HG02852 (cell line): ENCODE data around the gene SCN3B.

ENCODE experiments used
- ATAC-seq: cut with Tn5 transposase; IDR thresholded peaks from one replicate; pipeline ENCODE4 v1.9.1; 2021; ENCODE audit warnings: mild to moderate bottlenecking, moderate library complexity; ENCODE audit not compliant: unreplicated experiment

Gene SCN3B

DNA sequence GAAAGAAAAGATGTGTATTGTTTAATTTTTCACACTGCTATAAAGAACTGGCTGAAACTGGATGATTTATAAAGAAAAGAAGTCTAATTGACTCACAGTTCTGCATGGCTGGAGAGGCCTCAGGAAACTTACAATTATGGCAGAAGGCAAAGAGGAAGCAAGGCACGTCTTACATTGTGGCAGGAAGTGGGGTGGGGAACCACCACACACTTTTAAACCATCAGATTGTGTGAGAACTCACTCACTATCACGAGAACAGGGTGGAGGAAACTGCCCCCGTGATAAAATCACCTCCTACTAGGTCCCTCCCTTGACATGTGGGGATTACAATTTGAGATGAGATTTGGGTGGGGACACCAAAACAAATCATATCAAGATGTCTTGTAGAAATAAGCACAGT lies 5.5 kb upstream of the SCN3B start:
- ATAC-seq = peak; percentile 97

- no peak for ATAC-seq
These were observed 4.9 kb upstream of the SCN3B start for GRCh38 chr11:123659311-123659710.

GRCh38 chr11:123653827-123654565 lies 428 bp downstream of the SCN3B start:
- peak; percentile 59 for ATAC-seq

DNA sequence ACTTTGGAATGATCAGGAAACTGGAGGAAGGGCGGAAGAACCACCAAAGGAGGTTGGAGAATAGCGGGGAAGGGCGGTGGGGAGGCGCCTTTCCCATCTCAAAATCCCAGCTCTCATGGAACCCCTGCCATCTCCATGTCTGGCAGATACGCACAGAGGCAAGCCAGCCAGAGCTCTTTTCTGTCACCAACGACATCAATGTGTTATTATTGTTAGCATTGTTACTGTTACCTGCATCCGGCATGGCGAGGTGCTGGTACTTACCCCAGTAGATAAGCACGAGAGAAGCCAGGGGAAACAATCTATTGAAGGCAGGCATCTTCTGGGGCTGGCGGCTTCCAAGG lies 969 bp downstream of the SCN3B start:
- no peak for ATAC-seq

- no peak for ATAC-seq
These were observed 1.8 kb downstream of the SCN3B start for GRCh38 chr11:123652599-123652998.

DNA sequence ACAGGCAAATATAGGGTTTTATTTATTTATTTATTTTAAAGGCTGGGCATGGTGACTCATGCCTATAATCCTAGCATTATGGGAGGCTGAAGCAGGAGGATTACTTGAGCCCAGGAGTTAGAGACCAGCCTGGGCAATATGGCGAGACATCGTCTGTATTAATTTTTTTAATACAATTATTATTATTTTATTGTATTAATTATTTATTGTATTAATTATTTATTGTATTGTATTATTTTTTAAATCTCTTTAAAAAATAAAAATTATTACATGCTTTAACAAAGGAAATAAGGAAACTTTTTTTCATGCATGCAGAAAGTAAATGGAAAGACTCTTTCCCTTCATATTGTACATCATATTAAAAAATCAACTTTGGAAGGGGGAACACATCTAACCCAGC lies 3.5 kb downstream of the SCN3B start:
- no peak for ATAC-seq

GRCh38 chr11:123645286-123645975 lies 9.0 kb downstream of the SCN3B start:
- no peak for ATAC-seq

DNA sequence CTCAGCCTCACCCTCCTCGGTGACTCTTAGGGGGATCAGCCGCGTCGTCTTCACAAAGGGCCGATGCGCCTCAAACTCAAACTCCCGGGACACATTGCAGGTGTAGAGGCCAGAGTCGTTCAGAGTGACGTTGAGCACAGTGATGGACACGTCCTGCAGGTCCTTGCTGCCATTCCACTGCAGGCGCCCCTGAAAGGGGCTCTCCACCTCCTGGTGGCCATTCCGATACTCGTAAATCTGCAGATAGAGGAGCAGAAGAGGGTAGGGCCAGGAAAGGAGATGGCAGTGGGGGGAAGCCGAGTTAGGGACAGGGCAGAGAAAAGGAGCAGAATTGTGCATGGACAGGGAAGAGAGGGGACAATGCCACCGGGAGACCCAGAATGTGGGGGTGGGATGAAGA lies 12.0 kb downstream of the SCN3B start:
- ATAC-seq = no peak

GRCh38 chr11:123641495-123641840 lies 13.0 kb downstream of the SCN3B start:
- ATAC-seq = no peak

DNA sequence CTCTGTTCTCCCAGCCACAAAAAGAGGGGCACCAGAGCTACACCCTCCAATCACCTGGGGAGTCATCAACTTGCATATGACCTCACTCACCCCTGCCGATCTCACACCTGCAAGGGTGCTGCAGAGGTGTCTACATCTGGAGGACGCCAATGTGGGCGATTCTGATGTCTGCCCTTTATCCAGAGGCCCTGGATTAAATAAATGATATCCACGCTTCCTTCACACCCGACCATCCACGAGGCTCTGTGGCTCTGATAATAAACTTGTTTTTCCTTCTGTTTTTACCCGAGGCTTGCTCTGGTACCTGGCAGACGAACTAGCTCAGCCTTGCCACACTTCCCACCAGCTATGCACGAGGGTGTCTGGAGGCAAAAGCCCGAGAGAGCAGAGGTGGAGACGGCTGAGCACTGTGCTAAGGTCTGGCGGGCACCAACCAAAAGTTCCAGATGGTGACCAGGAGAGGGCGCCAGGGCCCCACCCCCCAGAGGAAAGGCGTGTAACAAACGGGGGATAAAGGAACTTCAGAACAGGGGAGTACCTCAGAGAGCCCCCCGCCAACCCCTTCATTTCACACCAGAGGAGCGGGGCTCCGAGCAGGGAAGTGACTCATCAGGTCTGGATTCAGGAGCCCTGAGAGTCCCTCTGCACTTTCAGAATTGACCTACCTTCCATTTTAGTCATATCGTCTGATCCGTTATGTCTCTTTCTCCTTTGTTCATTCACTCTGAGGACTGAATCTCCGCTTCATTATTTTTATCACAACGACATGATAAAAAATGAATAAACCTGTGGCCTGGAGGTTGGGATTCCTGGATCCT lies 13.5 kb downstream of the SCN3B start:
- peak; percentile 79 for ATAC-seq

DNA sequence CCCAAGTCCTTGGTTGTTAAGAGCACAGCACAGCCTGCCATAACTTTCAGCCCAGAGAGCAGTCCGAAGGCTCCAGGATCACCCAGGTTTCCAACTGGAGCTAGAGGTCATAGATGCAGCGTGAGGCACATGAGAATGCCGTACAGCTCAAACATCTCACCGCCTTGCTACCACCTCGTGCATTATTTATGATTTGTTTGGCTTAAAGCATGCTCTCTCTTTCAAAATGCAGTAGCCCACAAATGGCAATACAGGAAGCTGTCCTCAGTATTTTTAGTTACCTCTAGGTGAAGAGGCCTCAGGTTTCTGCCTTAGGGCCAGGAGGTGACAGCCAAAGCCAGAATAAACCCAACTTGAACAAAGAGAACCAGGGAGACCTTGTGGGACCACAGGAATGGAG lies 14.4 kb downstream of the SCN3B start:
- no peak for ATAC-seq

- ATAC-seq = no peak
These were observed 24.3 kb downstream of the SCN3B start for GRCh38 chr11:123630126-123630608.

DNA sequence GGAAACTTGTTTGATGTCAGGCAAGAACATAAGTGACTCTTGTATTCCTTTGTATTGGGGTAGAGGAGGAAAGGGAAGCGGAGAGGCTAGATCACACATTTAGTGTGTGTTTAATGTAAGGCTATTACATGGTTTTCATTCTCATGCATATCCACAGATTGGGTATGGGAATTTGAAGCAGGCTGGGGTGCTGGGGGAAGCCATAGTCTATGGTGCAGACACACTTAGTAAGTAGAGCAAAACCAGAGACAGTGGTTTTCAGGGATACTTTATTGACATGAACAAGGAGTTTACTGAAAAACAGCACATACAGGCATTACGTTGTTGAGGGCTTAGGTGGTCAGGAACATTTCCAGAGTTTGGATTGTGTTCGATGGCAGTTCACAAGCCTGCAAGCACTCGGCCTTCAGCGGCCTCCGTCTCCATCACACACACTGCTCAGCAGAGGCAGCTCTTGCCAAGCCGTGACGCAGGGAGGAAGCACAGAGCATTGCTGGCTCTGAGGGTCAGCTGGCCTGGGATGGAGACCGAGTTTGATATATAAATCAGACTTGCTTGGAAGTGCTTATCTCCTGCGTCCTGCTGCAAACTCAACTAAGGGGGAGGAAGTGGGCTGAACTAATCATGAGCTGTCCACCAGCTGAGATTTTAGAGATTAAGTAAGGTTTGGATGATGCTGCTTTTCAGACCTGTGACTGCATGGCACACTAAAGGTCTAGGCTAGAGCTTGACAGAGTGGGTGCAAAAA lies 25.3 kb downstream of the SCN3B start:
- ATAC-seq = no peak

DNA sequence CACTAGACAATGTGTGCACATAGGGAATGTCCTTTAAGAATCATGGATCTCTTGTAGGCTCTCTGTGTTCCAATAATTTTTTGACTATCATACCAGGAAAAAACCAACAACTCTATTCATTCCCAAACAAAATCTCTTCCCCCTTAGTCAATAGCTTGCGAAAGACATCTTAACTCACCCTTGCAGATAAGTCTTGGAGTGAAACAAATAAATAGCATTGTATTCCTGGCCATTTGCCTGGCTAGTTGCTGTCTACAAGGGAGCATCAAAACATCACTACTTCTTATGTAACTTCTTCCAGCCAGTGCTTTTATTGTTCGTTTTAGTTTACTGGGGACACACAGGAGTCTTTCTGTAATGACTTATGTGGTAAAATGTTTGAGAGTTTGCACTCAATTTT lies 29.4 kb downstream of the SCN3B start:
- no peak for ATAC-seq

DNA sequence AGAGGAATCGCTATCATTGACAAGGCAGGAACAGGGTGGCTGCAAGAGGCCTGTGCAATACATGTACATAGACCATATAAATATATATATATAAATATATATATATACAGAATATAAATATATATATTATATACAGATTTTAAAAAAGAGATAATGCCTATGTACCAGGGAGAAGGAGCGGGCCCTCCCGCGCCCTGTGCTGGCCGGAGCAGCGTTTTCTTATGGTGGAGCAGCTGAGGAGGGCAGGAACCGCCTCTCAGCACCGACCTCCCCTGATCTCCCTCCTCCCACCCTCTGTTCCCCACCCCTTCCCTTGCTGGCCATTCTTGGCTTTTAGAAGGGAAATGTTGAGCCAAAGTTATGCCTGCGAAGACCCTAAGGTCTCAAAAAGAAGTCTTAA lies 31.8 kb downstream of the SCN3B start:
- ATAC-seq = no peak

DNA sequence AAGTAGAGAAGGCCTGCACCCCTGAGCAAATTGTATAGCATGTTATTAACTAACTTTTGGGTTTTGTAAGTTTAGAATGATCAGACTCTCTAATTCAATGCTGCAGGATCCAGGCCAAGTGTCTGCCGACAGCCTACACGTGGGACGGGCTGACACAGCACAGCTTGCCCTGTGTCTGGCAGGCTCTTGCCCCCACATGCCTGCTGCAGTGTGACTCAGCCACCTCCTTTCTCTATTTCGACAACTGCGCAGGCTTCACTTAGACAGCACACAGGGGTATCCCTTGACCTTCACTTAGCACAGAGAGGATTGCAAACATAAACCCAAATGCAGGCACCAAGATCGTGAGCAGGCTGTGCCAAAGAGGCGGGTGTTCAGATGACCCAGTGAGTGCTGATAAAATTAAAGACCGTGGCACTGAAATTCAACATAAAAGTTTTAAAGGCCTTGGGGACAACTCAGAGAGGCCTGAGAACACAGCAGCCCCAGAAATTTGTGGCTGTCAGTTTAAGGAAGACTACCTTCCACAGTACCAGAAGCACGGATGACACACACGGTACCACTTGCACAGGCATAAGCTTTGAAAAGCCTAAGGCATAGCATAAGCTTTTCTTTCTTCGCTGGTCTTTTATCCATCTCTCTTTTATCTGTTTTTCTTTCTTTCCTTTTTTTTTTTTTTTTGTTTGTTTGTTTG lies 37.8 kb downstream of the SCN3B start:
- ATAC-seq = no peak

DNA sequence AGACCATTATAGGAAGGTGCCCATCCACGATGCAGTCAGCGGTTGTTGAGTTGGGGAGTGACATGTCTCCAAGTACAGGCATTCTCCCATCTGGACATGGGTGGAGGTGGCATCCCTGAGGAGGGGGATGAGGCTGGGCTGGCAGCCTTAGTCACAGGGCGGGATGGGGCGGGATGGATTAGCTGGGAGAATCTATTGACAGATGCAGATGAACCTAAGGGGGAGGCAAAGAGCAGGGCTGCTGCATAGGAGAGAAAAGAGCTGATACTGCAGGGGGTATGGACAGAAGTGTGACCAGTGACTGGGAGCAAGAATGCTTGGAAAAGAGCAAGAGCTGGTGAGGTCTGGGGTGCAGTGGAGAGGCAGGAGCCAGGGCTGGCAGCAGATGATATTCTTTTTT lies 42.7 kb downstream of the SCN3B start:
- no peak for ATAC-seq

DNA sequence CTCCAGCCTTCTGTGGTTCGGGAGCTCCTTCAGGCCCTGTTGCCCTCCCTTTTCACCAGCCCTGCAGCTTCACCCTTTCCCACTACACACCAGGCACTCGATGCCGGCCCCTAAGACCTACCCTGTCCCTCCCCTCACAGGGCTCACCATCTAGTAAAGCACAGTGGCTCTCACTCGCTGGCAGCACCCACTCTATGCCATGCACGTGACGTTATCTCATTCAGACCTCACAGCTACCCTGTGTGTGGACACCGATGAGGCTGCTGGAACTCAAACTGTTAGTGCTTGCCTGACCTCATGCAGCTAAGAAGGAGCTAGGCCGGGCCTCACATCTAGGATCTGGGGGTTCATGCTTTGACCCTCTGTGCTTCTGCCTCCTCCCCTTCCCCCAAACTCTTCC lies 45.5 kb downstream of the SCN3B start:
- ATAC-seq = no peak

DNA sequence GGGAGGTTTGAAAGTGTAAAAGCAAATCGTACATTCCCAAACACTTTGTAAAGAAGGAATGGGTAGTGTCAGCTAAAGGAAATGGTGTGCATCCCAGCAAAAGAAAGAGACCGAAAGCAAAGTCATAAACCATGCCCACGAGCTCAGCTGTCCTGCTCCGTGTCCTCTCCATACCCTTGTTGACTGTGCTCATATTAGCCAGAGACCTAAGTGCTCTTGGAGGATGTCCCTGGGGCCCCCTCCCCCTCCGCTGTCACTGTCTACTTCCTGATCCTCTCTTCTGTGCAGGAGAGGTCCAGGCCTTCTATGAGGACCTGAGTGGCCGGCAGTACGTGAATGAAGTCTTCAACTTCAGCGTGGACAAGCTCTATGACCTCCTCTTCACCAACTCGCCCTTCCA lies 46.1 kb downstream of the SCN3B start:
- no peak for ATAC-seq

DNA sequence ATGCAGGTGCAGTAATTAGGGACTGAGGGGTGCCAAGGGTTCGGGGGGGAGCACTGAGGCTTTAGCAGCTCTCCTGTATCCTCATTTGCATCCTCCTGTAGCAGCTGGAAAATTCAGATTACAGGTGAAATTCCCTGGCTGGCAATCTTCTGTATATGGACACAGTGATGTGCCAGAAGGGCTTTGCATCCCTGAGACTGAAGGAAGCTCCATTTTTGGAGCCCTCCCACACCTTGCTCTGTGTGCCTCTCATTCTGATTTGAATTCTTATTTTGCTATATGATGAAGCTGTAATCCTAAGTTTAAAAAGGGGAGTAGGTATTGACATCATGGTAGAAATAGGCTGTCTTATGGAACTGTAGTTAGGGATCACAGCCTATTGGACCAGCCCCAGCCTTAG lies 46.6 kb downstream of the SCN3B start:
- ATAC-seq = no peak

DNA sequence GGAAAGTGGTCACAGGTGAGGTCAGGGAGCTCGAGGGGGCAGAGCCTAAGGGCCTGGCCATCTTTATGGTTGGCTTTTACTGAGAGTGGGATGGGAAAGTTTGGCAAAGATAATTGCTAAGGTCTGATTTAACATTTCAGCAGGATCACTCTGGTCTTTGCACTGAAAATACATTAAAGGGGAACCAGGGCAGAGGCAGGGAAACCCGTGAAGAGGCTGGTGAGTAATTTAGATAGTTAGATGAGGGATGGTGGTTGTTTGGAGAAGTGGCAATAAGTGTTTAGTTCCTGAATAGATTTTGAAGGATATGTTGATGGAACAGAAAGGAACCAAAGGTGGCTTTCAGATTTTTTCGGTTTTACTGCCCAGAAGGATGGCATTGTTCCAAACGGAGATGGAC lies 50.8 kb downstream of the SCN3B start:
- ATAC-seq = no peak
